HepG2 (cell line): ENCODE data around the gene IL4I1. TPM values are rescaled to one million over a fixed set of nuclear protein-coding genes. Genes with fewer than 3 reads are reported as not detected.
A peak's percentile ranks its signal among the peaks of the same experiment; 100 is the strongest.

Experiments
- DNMT1 ChIP-seq: sonication (generic); formaldehyde crosslinking; IDR thresholded peaks from 2 replicates; pipeline ENCODE4 v1.5.1; 2020; ENCODE audit warnings: mild to moderate bottlenecking, missing genetic modification reagents
- DR1 ChIP-seq: sonication (generic); formaldehyde crosslinking; IDR thresholded peaks from 2 replicates; pipeline ENCODE4 v1.8.0; 2021; ENCODE audit warnings: mild to moderate bottlenecking, missing genetic modification reagents, inconsistent platforms
- HNRNPH1 ChIP-seq: fragments of 200-400 bp; formaldehyde crosslinking; optimal IDR thresholded peaks from 2 replicates; pipeline ENCODE3; 2017; ENCODE audit warnings: mild to moderate bottlenecking, low read depth, low read length
- MAFG ChIP-seq: sonication (generic); formaldehyde crosslinking; IDR thresholded peaks from 2 replicates; pipeline ENCODE4 v1.5.1; 2020; ENCODE audit warnings: mild to moderate bottlenecking, missing genetic modification reagents
- MAZ ChIP-seq, 2 experiments: sonication (generic) in 1 of 2; formaldehyde crosslinking in 1 of 2; IDR thresholded peaks; 2 replicates each; pipeline versions ENCODE4 v1.5.0 to v1.6.1; 2012 to 2020; ENCODE audit warnings: low read depth in 2 of 2, mild to moderate bottlenecking in 2 of 2, borderline replicate concordance in 1 of 2, improper control_type of control experiment in 1 of 2, low read length in 1 of 2, missing genetic modification reagents in 1 of 2, moderate library complexity in 1 of 2
- MZF1 ChIP-seq: sonication (generic); formaldehyde crosslinking; IDR thresholded peaks from 2 replicates; pipeline ENCODE4 v1.8.1; 2023; ENCODE audit warnings: mild to moderate bottlenecking, missing genetic modification reagents, borderline replicate concordance
- NFYB ChIP-seq: sonication (generic); formaldehyde crosslinking; IDR thresholded peaks from 2 replicates; pipeline ENCODE4 v1.4.0; 2020; ENCODE audit warnings: missing genetic modification reagents
- NR2F6 ChIP-seq, 2 experiments: IDR thresholded peaks; 2 replicates each; pipeline ENCODE4 v1.6.1; 2016; ENCODE audit warnings: antibody characterized with exemption in 1 of 2, mild to moderate bottlenecking in 1 of 2
- PHF8 ChIP-seq: sonication (generic); formaldehyde crosslinking; IDR thresholded peaks from 2 replicates; pipeline ENCODE4 v1.5.0; 2020; ENCODE audit warnings: missing genetic modification reagents
- POLR2A ChIP-seq, 2 experiments: IDR thresholded peaks; 2 replicates each; pipeline ENCODE4 v1.6.1; 2011; ENCODE audit warnings: low read depth in 2 of 2, low read length in 2 of 2, mild to moderate bottlenecking in 1 of 2, moderate library complexity in 1 of 2; ENCODE audit not compliant: insufficient read depth in 1 of 2
- POLR2G ChIP-seq: fragments of 200-400 bp; formaldehyde crosslinking; IDR thresholded peaks from 2 replicates; pipeline ENCODE4 v1.6.1; 2018; ENCODE audit warnings: mild to moderate bottlenecking, low read depth, low read length, moderate library complexity
- SP1 ChIP-seq, 2 experiments: fragments of 450-650 bp in 1 of 2; sonication (generic) in 1 of 2; formaldehyde crosslinking in 1 of 2; IDR thresholded peaks; 2 replicates each; pipeline versions ENCODE4 v1.4.0 to v1.6.1; 2016 to 2020; ENCODE audit warnings: missing genetic modification reagents in 1 of 2
- TAF1 ChIP-seq: sonication (generic); formaldehyde crosslinking; IDR thresholded peaks from 2 replicates; pipeline ENCODE4 v1.4.0; 2020; ENCODE audit warnings: missing genetic modification reagents
- ZC3H13 ChIP-seq: sonication (generic); formaldehyde crosslinking; IDR thresholded peaks from 2 replicates; pipeline ENCODE4 v1.8.1; 2023; ENCODE audit warnings: mild to moderate bottlenecking, missing genetic modification reagents, moderate library complexity
- ZNF224 ChIP-seq: sonication (generic); formaldehyde crosslinking; IDR thresholded peaks from 2 replicates; pipeline ENCODE4 v1.5.0; 2020; ENCODE audit warnings: mild to moderate bottlenecking, missing genetic modification reagents
- ZNF350 ChIP-seq: sonication (generic); formaldehyde crosslinking; IDR thresholded peaks from 2 replicates; pipeline ENCODE4 v1.4.0; 2020; ENCODE audit warnings: mild to moderate bottlenecking, low read depth, missing genetic modification reagents, borderline replicate concordance
- ZNF530 ChIP-seq: sonication (generic); formaldehyde crosslinking; IDR thresholded peaks from 2 replicates; pipeline ENCODE4 v1.5.0; 2020; ENCODE audit warnings: low read depth, mild to moderate bottlenecking, missing genetic modification reagents
- ZNF678 ChIP-seq: sonication (generic); formaldehyde crosslinking; IDR thresholded peaks from 2 replicates; pipeline ENCODE4 v1.4.0; 2020; ENCODE audit warnings: mild to moderate bottlenecking, missing genetic modification reagents
- ZNF772 ChIP-seq: sonication (generic); formaldehyde crosslinking; IDR thresholded peaks from 2 replicates; pipeline ENCODE4 v1.5.0; 2020; ENCODE audit warnings: mild to moderate bottlenecking, missing genetic modification reagents
- ZSCAN9 ChIP-seq: IDR thresholded peaks from 2 replicates; pipeline ENCODE4 v1.6.1; 2016; ENCODE audit warnings: borderline replicate concordance
- ZZZ3 ChIP-seq: sonication (generic); formaldehyde crosslinking; IDR thresholded peaks from 2 replicates; pipeline ENCODE4 v1.4.0; 2020; ENCODE audit warnings: missing genetic modification reagents, mild to moderate bottlenecking, borderline replicate concordance
- polyA plus RNA-seq, 8 experiments: library from polyadenylated mRNA; depleted of rRNA in 3 of 8; stranded (reverse) in 7 of 8; unstranded in 1 of 8; fragments of >200 nt; fragmentation: Illumina TruSeq in 4 of 8; extraction: Trizol in 4 of 8; gene quantifications; 2 replicates each; pipeline versions ENCODE4 v1.2.1 to v1.2.3, GENCODE V29; 2011 to 2016; ENCODE audit warnings: low read depth in 4 of 8, missing spikeins in 1 of 8, mixed read lengths in 1 of 8; ENCODE audit not compliant: insufficient read depth in 1 of 8
- total RNA-seq, 5 experiments: library from RNA; depleted of rRNA; stranded (reverse); fragments of >200 nt; fragmentation: Illumina TruSeq; extraction: Trizol; gene quantifications; 2 replicates each; pipeline ENCODE4 v1.2.3, GENCODE V29; 2016; ENCODE audit warnings: low read depth in 1 of 5
- TF ChIP-seq, protein P1 (sequence below): sonication (generic); IDR thresholded peaks from 2 replicates; pipeline ENCODE4 v1.6.1; 2016; ENCODE audit warnings: low read depth, borderline replicate concordance
- TF ChIP-seq, protein P2 (sequence below): sonication (generic); formaldehyde crosslinking; IDR thresholded peaks from 2 replicates; pipeline ENCODE4 v1.4.0; 2020; ENCODE audit warnings: mild to moderate bottlenecking, missing genetic modification reagents, borderline replicate concordance
- TF ChIP-seq, protein P3 (sequence below): sonication (generic); formaldehyde crosslinking; IDR thresholded peaks from 2 replicates; pipeline ENCODE4 v1.4.0; 2020; ENCODE audit warnings: missing genetic modification reagents
- TF ChIP-seq, protein P4 (sequence below): sonication (generic); formaldehyde crosslinking; IDR thresholded peaks from 2 replicates; pipeline ENCODE4 v1.5.0; 2020; ENCODE audit warnings: missing genetic modification reagents

Gene IL4I1
- total and polyA plus RNA-seq, 2 of the 13 experiments (the other 11 are each of a cell fraction or from before 2014, with no cell fraction given): not detected

DNA sequence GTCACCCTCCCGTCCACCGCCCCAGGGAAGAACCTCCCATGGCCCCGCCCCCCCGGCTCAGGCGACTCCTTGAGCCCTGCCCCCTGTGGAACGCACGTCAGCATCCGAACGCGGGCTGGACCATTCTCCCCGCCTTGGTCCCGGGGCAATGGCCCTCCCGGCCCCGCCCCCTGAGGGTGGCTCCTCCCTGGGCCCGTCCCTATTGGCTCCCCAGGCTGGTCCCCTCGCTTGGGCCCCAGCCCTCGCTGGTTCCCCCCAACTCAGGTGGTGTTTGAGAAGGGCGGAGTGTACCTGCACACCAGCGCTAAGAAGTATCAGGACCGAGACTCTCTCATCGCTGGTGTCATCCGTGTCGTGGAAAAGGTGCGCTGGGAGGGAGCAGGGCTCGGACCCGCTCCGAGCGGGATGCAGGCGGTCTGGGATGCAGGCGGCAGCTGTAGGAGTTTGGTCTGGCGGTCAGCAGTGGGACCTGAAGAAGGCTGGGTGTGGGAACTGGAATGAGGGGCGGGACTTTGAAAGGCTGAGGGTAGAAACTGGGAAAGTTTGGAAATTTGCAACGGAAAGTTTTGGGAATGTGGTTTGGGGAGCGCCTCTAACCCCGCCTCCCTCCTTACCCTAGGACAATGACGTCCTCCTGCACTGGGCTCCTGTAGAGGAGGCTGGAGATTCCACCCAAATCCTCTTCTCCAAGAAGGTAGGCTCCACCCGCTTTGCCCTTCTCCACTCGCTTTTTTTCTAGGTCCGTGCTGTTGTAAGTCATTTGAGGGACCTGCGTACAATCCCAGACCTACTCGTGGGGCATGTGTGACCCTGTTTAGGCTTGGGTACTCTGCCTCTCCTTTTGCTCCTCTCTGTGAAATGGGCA, 18.6 kb downstream of the IL4I1 start (continued):
- TF ChIP-seq, protein P1, sequence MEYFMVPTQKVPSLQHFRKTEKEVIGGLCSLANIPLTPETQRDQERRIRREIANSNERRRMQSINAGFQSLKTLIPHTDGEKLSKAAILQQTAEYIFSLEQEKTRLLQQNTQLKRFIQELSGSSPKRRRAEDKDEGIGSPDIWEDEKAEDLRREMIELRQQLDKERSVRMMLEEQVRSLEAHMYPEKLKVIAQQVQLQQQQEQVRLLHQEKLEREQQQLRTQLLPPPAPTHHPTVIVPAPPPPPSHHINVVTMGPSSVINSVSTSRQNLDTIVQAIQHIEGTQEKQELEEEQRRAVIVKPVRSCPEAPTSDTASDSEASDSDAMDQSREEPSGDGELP: peak; percentile 74; the same call in 1 of the 2 replicates
- TF ChIP-seq ZSCAN9 (CRISPR knock-in tag) (no peak), ZZZ3 (CRISPR knock-in tag) (no peak), ZNF678 (no peak), DNMT1 (CRISPR knock-in tag) (peak; percentile 41; the same call in 1 of the 2 replicates), ZNF350 (CRISPR knock-in tag) (no peak; the same call in 1 of the 2 replicates), POLR2G (peak; percentile 21; the same call in 1 of the 2 replicates), ZNF530 (CRISPR knock-in tag) (no peak), ZC3H13 (CRISPR knock-in tag) (0 out of 2 replicates have a peak, but pooled peaks have one; percentile 76), ZNF224 (CRISPR knock-in tag) (0 out of 2 replicates have a peak, but pooled peaks have one; percentile 34), DR1 (CRISPR knock-in tag) (peak; percentile 29; the same call in 1 of the 2 replicates), ZNF772 (CRISPR knock-in tag) (peak; percentile 25; the same call in 1 of the 2 replicates), TAF1 (CRISPR knock-in tag) (peak; percentile 53), PHF8 (CRISPR knock-in tag) (peak; percentile 56), MAFG (no peak), NFYB (CRISPR knock-in tag) (peak; percentile 71), NR2F6 (IDR thresholded peaks at IDR 0.05) (no peak), NR2F6 (CRISPR knock-in tag; IDR thresholded peaks at IDR 0.05) (peak; percentile 2; the same call in 1 of the 2 replicates), MAZ (IDR thresholded peaks at IDR 0.05; ENCODE audit: borderline replicate concordance, low read depth, low read length) (peak; percentile 64; the same call in 1 of the 2 replicates), MAZ (CRISPR knock-in tag; IDR thresholded peaks at IDR 0.05; ENCODE audit: low read depth) (no peak), MZF1 (CRISPR knock-in tag) (no peak), POLR2A (IDR thresholded peaks at IDR 0.05; ENCODE audit: insufficient read depth in 1 of 2, low read depth in 2 of 2, low read length in 2 of 2) (peak in 1 of 2 experiments; percentile 59; a peak in 3 of 4 replicates), HNRNPH1 (peak; percentile 10), SP1 (IDR thresholded peaks at IDR 0.05) (no peak), SP1 (CRISPR knock-in tag; IDR thresholded peaks at IDR 0.05) (peak; percentile 75)
- TF ChIP-seq, protein P2, sequence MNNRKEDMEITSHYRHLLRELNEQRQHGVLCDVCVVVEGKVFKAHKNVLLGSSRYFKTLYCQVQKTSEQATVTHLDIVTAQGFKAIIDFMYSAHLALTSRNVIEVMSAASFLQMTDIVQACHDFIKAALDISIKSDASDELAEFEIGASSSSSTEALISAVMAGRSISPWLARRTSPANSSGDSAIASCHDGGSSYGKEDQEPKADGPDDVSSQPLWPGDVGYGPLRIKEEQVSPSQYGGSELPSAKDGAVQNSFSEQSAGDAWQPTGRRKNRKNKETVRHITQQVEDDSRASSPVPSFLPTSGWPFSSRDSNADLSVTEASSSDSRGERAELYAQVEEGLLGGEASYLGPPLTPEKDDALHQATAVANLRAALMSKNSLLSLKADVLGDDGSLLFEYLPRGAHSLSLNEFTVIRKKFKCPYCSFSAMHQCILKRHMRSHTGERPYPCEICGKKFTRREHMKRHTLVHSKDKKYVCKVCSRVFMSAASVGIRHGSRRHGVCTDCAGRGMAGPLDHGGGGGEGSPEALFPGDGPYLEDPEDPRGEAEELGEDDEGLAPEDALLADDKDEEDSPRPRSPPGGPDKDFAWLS: no peak
- TF ChIP-seq, protein P3, sequence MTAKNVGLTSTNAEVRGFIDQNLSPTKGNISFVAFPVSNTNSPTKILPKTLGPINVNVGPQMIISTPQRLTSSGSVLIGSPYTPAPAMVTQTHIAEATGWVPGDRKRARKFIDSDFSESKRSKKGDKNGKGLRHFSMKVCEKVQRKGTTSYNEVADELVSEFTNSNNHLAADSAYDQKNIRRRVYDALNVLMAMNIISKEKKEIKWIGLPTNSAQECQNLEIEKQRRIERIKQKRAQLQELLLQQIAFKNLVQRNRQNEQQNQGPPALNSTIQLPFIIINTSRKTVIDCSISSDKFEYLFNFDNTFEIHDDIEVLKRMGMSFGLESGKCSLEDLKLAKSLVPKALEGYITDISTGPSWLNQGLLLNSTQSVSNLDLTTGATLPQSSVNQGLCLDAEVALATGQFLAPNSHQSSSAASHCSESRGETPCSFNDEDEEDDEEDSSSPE (CRISPR knock-in tag): 0 out of 2 replicates have a peak, but pooled peaks have one; percentile 1
- TF ChIP-seq, protein P4, sequence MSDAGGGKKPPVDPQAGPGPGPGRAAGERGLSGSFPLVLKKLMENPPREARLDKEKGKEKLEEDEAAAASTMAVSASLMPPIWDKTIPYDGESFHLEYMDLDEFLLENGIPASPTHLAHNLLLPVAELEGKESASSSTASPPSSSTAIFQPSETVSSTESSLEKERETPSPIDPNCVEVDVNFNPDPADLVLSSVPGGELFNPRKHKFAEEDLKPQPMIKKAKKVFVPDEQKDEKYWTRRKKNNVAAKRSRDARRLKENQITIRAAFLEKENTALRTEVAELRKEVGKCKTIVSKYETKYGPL (CRISPR knock-in tag): no peak
